T-helper 1 cell treated with Interleukin-12 subunit alpha and Interleukin-12 subunit beta and Interleukin-4 antibody, amounts not matched to agents 30 ng/mL and 1 ng/mL, for 36 hours (primary cell): ENCODE results near the gene EDEM1. TPM values are rescaled to one million over a fixed set of nuclear protein-coding genes. Genes with fewer than 3 reads are reported as not detected.

Experiments used
- intact Hi-C: fragments of 100-400 bp; cut with micrococcal nuclease; formaldehyde crosslinking; loops from one replicate; pipeline ENCODE4 v1.15.1; 2024
- total RNA-seq: library from RNA; stranded (reverse); gene quantifications from 2 replicates; pipeline ENCODE4 v1.2.3, GENCODE V29; 2022

Gene EDEM1
- total RNA-seq, 1 donor from 2014 or later = 156 TPM

DNA sequence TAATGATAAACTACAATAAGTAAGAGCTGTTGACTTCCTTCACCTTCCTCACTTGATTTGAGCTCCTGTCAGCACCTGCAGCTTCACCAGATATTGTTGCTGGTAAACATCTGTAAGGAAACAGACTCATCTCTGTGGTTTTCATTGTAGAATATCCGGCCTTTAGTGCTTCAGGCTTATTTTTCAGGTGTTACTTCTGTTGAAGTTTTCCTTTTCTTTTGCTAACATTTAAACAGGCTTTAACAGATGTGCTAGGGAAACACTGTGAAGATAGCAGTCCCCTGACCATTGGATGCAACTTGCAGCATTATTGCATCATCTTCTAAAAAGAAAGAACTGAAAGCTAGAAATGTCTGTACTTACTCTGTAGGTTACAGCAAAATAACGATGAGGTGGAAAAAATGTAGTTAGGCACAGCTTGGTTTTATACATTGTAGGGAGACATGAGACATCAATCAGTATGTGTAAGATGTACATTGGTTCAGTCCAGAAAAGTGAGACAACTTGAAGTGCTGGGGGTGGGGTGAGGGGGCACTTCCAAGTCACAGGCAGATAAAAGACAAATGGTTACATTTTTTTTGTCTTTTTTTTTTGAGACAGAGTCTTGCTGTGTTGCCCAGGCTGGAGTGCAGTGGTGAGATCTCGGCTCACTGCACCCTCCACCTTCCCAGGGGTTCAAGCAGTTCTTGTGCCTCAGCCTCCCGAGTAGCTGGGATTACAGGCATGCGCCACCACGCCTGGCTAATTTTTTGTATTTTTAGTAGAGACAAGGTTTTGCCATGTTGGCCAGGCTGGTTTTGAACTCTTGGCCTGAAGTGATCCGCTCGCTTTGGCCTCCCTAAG lies 10.2 kb downstream of the EDEM1 start:
- intact Hi-C loops = loop anchor here (1.0 to 2.0 kb wide), 9 partner anchors 10 to 367 kb away; partner anchors contain the start of genes ARL8B and EDEM1

DNA sequence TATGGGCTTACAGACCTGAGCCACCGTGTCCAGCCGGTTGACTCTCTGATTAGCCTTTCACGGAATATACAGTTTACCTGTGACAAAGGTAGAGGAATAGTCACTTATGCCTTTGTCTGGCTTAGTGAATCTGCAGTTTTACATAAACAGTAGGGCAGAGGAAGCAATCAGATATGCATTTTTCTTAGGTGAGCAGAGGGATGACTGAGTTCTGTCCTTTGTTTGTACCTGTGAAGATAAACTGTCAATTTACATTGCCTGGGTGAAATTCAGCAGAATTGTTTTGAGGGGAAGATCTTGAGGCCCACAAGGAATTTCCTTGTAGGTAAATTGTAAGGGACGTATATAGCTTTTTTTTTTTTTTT lies 10.8 kb downstream of the EDEM1 start:
- intact Hi-C loops = loop anchor here (2.0 kb wide), 2 partner anchors 15 to 177 kb away; no protein-coding TSS in a partner anchor

DNA sequence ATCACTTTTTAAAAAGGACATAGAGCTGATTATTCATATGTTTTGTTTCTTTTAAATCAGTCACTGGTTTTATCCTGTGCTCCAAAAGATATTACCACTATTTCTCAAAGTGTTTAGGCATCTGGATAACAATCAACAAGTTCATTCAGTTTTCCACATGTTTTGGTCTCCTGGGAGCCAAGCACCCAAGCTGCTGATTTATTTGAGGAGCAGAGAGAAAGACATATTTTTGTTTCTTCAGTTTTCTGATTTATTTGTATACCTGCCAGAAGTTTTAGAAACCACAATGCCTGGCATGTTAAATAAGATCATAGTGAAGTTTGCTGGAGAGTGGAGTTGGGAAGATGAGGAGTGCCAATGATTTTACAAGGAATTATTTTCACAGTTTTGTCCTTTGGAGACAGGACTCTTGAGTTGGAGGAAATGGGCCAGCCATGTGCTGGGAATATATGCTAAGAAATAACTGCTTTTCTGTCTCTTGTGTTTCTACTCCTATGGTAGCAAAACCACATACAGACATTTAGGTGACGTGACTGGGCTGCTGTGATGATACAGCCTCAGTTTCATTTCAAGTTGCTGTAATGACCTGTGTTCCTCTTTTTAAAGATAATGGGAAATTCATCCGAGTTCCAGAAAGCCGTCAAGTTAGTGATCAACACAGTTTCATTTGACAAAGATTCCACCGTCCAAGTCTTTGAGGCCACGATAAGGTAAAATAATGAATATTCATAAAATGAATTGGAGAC lies 11.7 kb downstream of the EDEM1 start:
- intact Hi-C loops = loop anchor here (2.0 kb wide), 2 partner anchors 14 to 178 kb away; no protein-coding TSS in a partner anchor

DNA sequence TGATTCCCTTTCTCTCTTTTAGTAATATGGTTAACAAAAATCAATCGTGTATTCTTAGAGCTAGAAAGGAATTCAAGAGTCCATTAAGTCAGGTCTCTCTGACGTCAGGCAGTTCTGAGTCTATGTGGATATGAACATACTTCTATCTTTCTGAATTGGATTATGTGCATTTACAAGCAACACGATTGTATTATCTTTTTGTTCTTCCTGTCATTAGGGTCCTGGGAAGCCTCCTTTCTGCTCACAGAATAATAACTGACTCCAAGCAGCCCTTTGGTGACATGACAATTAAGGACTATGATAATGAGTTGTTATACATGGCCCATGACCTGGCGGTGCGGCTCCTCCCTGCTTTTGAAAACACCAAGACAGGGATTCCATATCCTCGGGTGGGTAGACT lies 14.0 kb downstream of the EDEM1 start:
- intact Hi-C loops = no loop called here

DNA sequence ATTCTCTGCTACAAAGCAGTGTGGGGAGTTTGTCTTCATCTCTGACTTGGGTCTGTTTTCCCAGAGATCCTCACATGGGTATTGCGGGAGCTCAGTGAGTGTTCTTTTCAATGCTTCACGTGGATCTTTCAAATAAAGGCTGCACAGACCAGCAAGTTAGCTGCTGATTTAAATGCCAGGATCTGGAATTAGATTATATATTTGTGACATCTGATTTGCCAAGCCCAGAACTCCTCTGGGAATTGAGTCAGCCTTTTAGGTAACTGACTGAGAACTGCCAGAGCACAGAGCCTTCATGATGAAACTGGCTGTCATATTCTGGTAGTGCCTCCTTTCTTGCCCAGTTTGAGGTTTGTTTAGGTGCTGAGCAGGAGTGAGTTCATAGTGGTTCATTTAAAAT lies 14.7 kb downstream of the EDEM1 start:
- intact Hi-C loops = no loop called here

DNA sequence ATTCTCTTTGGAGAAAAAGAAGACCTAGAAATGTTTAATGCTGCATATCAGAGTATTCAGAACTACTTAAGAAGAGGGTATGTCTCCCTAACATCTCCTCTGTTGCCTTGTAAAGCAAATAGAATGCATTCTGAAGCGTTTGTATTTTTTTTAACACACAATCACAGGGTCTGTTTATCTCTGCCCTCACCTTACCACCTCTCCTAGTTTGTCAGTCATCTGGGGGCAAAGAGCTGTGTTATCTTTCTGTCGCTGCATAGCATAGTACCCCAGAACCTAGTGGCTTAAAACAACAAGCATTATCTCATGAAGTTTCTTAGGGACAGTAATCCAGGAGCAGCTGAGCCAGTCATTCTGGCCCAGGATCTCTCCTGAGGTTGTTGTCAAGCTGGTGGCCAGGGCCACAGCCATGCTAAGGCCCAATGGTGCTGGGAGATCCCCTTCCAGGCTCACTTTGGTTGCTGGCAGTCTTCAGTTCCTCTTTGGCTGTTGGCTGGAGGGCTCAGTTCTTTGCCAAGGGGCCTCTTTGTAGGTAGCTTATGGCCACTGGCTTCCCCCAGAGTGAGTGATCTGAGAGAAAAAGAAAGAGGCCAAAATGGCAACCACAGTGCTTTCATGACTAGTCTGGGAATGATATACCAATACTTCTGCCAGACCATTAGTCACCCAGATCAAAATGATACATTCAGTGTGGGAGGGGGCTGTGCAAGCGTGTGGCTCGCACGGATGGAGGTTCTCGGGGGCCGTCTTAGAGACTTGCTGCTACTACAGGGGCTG lies 17.8 kb downstream of the EDEM1 start:
- intact Hi-C loops = no loop called here

DNA sequence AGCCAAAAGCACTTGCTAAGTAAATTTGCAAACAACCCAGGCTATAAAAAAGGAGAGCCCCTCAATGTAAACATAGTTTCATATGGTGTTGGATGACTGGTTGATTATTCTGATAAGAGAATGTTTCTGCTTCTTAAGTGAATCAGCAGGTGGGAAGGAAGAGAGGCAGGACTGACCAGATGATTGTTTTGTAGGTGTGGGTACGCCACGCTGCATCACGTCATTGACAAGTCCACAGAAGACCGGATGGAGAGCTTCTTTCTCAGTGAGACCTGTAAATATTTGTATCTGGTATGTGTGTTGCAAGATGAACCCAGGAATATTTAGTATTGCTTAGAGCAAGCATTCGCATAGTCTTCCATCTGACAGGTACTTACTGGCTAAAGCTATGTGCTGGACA lies 23.4 kb downstream of the EDEM1 start:
- intact Hi-C loops = no loop called here

DNA sequence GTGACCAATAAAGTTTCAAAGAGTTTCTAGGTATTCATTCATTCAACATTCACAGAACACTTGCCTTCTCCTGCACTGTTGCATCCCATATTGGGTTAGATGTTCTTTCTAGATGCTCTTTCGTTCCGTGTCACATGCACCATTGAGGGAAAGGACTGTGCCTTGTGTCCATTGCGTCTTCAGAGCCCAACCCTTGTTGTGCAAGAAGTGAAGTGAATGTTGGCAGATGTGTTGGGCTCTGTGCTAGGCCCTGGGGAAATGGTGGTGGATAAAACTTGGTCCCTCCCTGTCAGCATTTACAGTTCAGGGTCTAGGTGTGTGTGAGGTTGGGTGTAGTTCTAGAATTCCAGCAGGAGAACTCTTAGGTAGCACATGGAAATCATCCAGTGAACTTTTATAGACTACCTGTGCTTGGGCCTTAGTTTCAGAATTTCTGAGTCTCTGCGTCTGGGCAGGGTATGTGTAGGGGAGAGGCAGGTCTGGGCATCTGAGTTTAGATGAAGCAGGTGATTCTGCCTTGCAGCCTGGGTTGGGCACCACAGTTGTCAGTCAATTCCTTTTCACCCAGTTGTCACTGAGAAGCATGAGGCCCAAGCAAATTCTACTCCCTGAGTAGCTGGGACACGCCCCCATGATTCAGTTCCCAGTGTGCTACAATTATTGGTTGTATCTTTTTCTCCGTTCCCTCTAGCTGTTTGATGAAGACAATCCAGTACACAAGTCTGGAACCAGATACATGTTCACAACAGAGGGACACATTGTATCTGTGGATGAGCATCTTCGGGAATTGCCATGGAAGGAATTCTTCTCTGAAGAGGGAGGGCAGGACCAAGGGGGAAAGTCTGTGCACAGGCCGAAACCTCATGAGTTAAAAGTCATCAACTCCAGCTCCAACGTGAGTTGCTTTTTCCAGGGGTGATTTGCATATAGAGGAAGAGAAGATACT lies 25.4 kb downstream of the EDEM1 start:
- intact Hi-C loops = loop anchor here (2.0 kb wide), 1 partner anchor 14 kb away; no protein-coding TSS in a partner anchor

DNA sequence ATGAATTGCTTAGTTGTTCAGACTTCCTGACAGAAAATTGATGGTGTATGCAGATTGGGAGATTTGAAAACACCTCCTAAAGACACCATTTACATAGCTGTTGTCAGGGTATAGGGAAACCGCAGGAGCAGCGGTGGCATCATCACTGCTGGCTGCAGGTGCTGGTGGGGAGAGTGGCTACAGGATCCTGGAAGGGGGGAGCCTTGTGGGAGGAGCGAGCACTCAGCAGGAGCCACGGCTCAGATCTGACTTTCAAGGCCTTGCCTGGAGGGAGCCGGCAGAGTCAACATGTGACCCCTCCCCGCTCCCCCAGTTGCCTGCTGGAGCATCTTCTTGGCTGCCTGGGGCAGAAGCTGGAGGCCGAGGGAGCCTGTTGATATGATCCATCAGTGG lies 26.1 kb downstream of the EDEM1 start:
- intact Hi-C loops = loop anchor here (2.0 kb wide), 1 partner anchor 15 kb away; no protein-coding TSS in a partner anchor

DNA sequence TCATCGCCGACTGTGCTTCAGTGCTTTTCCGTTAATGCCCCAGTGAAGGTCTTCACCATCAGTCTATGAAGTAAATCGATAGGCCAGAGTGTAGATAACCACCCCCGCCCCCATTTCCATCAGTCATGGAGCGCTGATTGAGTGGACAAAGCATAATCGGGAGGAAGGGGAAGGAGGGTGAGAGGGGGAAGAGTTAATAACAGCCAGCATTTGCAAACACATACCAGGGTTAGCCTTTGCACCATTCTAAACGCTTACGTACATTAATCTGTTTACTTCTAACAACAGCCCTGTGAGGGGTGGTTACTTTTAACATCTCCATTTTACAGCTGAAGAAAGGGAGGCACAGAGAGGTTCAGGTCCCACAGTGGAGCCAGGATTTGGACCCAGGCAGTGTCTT lies 26.8 kb downstream of the EDEM1 start:
- intact Hi-C loops = no loop called here

DNA sequence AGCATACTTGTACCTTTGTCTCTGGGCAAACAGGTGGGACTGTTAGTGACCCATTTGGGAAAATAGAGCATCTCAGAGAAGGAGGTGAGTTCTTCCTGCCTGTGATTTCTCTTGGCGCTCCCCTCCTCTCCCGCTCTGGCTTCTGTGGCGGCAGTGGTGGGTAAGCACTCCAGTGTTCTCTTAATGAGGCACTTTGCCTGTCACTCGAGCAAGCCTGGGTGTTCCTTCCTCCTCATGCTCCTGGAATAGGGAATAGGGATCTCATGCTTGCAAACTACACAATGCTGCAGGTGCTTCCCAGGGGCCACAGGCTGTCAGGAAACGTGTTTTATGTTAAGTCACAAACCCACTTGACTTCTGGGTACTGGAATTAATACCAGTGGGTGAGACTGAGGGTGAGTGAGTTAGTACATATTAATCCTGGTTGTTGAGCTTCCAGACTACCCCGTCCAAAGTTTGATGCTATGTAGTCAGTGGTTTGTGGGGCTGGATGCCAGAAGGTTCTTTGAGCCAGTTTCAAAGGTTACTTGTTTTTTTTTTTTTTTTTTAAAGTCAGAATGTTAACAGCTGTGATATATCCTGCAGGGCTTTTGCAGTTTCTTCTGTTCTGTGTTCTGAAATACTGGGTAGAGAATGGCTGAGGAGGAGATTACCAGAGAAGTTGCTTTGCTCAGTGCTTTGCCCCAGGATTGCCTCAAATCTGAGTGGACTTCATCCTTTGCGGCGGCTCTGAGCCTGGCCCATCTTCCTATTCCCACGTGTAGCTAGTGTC lies 30.5 kb downstream of the EDEM1 start:
- intact Hi-C loops = no loop called here

DNA sequence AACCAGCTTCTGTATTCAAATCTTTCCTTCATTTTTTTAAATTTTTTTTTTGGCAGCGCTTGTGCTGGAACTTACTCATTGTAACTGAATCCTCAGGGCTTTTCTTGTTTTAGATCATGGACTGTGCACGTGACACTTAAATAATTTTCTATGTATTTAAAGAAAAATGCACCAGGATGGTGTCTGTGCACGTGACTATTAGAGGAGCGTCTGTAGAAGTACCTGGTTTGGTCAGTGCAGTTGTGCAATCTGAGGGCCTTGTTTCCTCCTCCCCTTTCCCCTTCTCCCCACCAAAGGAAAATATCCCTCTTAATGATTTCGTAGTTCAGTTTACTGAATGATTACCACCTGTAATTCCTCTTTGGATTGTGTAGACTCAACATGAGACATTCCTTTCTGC lies 31.3 kb downstream of the EDEM1 start:
- intact Hi-C loops = no loop called here

DNA sequence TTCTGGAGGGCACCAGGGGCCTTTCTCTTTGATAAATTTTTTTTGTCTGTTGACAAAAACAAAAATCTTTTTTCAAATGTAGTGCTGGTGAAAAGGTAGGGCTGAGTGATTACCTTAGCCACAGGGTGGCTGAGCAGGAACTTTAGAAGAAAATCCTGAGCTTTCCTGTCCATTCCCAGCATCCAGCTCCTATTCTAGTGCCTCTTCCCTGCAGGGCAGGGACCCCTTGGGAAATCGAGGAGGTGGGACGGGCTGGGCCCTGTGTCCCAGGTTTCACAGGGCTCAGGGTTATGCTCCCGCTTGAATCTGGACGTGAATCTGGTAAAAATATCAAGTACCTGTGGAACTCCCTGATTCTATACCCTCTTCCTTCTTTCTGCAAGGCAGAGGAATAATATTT lies 31.7 kb downstream of the EDEM1 start:
- intact Hi-C loops = no loop called here

DNA sequence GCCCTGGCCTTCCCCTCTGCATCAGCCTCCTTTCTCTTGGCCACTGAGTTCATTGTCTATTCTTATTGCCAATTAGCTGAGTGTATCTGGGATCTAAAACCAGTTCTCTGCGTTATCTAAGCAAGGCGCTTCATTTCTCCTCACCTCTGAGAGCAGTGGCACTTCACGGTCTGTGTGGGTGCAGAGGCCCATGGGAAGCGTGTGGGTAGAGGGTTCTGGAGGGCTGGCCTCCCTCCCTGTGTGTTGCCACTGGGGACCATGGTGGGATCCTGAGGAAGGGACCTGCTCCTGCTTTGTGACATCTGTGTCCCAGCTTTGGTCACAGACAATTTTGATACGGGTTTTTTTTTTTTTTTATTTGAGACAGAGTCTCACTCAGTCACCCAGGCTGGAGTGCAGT lies 32.7 kb downstream of the EDEM1 start:
- intact Hi-C loops = no loop called here

DNA sequence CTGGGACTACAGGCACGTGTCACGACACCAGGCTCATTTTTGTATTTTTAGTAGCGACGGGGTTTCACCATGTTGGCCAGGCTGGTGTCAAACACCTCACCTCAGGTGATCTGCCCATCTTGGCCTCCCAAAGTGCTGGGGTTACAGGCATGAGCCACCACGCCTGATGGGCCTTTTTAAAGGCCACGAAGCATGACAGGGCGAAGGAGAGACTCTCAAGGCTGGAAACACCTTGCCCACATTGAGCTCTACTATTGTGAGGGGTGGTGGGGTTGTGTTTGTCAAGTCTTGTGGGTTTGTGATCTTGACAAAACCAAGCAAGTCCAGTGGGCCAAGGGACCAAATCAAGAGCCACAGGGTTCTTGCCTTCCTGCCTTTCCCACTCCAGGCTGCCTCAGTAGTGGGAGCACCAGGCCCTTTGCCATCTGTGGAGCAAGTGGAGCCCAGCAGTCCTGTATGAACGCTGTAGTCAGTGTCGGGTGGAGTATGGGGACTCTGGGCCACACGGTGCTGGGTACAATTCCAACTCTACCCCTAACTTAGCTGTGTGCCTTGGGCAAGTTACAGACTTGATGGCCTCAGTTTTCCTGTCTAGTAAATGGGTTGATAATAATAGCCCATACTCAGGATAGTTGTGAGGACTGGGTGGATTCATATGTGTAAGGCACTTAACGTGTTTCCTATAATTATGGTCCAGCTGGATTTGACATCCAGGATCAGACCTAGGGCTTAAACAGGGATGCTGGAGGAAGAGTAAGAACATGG lies 33.3 kb downstream of the EDEM1 start:
- intact Hi-C loops = no loop called here

DNA sequence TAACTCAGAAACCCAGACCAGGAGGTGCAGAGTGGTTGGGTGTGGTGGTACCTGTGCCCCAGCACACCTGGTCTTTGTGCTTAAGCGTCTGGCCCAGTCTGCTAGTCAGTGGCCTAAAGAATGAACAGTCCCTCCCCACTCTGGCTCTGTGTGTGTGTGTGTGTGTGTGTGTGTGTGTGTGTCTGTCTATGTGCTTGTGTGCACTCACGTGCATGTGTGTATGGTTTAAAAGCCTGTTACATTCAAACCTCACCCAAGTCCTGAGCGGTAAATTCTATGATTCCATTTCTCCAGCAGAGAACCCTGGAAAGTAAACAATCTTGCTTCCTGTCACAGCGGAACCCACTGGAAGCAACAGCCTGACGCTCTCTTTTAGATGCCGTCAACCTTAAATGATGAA lies 34.2 kb downstream of the EDEM1 start:
- intact Hi-C loops = no loop called here

DNA sequence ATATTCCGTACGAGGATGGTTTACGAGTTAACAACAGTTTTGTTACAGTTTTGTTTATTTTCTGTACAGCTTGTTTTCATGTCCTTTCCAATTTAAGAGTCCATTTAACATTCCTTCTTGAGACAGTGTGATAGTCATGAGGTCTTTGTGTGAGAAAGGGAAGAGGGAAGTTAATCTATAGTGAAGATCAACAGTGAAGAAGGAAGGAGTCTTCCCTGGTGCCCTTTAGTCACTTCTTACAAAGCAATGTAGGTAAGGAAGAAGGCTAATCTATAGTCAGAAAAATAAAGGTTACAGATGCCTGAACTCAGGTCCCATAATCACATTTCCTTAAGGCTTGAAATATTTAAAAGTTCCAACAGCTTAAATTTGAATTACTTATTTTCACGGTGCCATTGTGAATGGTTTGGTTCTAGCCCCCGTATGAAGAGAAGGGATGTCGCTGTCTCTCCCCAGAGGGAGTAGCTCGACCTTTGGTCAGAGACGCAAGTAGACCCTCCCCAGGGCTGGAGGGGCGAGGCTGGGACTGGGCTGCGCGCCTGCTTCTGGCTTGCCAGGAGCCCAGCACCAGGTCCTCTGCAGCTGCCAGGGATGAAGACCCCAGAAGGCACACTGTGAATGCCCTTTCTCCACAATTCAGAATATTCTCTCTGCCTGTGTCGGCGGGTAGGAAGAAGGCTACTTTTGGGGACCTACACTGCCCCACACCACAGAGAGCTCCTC lies 34.9 kb downstream of the EDEM1 start:
- intact Hi-C loops = no loop called here

DNA sequence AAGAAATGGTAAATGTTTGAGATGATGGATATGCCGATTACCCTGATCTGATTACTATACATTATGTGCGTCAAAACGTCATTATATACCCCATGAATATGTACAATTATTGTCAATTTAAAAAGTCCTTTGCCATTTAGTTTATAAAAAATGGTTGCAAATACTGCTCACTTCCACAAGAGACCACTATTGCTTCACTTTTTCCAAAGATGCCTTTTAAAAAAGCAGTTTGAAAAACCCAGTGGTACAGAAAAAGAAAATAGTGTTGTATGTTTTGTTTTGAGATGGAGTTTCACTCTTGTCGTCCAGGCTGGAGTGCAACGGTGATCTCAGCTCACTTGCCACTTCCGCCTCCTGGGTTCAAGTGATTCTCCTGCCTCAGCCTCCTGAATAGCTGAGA lies 39.3 kb downstream of the EDEM1 start:
- intact Hi-C loops = no loop called here
